PFSK-1 (cell line): ENCODE data around the gene SUSD2.

Experiments used
- POLR2AphosphoS5 ChIP-seq: IDR thresholded peaks from 2 replicates; pipeline ENCODE4 v1.6.1; 2012; ENCODE audit warnings: low read depth, mild to moderate bottlenecking, control low read depth, low read length, moderate library complexity
- SIN3A ChIP-seq: IDR thresholded peaks from 2 replicates; pipeline ENCODE4 v1.6.1; 2012; ENCODE audit warnings: mild to moderate bottlenecking, low read length, moderate library complexity, borderline replicate concordance; ENCODE audit not compliant: insufficient read depth
- TAF1 ChIP-seq: IDR thresholded peaks from 2 replicates; pipeline ENCODE4 v1.6.1; 2012; ENCODE audit warnings: low read length, control low read depth, borderline replicate concordance; ENCODE audit not compliant: insufficient read depth
- TF ChIP-seq, protein P1 (sequence below), 2 experiments: IDR thresholded peaks; 2 replicates each; pipeline versions ENCODE4 v1.6.1 to v1.8.0; 2011 to 2012; ENCODE audit warnings: low read depth in 2 of 2, low read length in 2 of 2, control low read depth in 1 of 2, inconsistent platforms in 1 of 2, mild to moderate bottlenecking in 1 of 2, moderate library complexity in 1 of 2; ENCODE audit not compliant: insufficient read depth in 1 of 2

DNA sequence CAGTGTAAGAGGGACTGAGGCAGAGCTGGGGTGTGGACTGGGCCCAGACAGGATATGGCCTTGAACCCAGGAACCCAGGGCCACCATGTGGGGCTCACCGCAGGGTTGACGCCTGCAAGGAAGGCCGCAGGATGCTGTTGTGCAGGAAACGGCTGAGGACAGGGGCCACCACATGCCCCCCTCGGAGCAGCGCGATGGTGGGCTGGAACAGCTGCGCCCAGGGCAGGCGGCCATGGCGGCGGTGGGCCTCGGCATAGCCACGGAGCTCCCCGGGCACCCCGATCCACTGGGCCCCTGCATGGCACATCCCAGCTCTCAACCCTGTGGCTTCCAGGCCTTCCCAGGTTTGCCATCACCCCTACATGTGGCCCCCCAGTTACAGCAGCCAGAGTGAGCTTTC lies 51.4 kb downstream of the SUSD2 start:
- TF ChIP-seq POLR2AphosphoS5 (no peak), TAF1 (no peak), SIN3A (no peak)
- TF ChIP-seq, protein P1, sequence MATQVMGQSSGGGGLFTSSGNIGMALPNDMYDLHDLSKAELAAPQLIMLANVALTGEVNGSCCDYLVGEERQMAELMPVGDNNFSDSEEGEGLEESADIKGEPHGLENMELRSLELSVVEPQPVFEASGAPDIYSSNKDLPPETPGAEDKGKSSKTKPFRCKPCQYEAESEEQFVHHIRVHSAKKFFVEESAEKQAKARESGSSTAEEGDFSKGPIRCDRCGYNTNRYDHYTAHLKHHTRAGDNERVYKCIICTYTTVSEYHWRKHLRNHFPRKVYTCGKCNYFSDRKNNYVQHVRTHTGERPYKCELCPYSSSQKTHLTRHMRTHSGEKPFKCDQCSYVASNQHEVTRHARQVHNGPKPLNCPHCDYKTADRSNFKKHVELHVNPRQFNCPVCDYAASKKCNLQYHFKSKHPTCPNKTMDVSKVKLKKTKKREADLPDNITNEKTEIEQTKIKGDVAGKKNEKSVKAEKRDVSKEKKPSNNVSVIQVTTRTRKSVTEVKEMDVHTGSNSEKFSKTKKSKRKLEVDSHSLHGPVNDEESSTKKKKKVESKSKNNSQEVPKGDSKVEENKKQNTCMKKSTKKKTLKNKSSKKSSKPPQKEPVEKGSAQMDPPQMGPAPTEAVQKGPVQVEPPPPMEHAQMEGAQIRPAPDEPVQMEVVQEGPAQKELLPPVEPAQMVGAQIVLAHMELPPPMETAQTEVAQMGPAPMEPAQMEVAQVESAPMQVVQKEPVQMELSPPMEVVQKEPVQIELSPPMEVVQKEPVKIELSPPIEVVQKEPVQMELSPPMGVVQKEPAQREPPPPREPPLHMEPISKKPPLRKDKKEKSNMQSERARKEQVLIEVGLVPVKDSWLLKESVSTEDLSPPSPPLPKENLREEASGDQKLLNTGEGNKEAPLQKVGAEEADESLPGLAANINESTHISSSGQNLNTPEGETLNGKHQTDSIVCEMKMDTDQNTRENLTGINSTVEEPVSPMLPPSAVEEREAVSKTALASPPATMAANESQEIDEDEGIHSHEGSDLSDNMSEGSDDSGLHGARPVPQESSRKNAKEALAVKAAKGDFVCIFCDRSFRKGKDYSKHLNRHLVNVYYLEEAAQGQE (IDR thresholded peaks at IDR 0.05; ENCODE audit: insufficient read depth in 1 of 2, low read depth in 2 of 2, low read length in 2 of 2): no peak
